Bronchus fibroblast of lung (primary cell): ENCODE results near the gene OLFML3. TPM values are rescaled to one million over a fixed set of nuclear protein-coding genes. Genes with fewer than 3 reads are reported as not detected.

ENCODE experiments used
- total RNA-seq: library from RNA; depleted of rRNA; stranded (reverse); fragments of >200 nt; gene quantifications from 2 replicates; pipeline ENCODE4 v1.2.3, GENCODE V29; 2015

Gene OLFML3, protein sequence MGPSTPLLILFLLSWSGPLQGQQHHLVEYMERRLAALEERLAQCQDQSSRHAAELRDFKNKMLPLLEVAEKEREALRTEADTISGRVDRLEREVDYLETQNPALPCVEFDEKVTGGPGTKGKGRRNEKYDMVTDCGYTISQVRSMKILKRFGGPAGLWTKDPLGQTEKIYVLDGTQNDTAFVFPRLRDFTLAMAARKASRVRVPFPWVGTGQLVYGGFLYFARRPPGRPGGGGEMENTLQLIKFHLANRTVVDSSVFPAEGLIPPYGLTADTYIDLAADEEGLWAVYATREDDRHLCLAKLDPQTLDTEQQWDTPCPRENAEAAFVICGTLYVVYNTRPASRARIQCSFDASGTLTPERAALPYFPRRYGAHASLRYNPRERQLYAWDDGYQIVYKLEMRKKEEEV
- 48.1 and 48.5 TPM in 2 replicates for total RNA-seq

DNA sequence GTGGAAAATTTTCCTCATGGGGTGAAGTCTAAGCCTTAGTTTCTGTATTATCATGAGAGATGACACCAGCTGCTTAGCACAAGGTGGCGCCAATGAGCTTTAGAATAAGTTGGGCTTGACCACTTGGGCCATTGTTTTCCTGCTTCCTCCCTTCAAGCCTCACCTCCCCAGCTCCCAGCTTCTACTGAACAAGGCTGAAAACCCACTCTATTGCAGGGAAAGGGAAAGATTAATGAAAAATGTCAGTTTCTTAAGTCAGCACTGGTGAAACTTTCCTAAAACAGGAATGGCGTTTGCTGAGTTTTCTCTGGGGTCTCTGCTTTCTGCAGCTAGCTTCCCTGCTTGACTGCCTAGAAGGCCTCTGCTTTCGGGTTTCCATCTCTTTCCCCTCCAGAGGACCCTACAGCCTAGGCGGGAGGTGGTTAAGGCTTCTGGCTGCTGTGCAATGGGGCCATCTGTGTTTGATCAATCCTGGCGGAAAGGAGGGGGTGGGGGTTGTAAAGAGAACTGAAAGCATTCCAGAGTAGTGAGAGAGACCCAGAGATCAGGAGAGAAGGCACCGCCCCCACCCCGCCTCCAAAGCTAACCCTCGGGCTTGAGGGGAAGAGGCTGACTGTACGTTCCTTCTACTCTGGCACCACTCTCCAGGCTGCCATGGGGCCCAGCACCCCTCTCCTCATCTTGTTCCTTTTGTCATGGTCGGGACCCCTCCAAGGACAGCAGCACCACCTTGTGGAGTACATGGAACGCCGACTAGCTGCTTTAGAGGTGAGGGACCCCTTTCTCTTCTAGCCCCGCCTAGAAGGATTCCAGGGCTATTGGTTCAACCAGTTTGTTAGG, at the start of gene OLFML3:
TSS of gene OLFML3 (plus strand) at position 612 of the 840 bp plus-strand sequence. CDS start at position 655, 43 bp downstream.

Other genes with a start within 250 kb of the OLFML3 start
- 22.7 and 24.8 TPM in 2 replicates for gene PHTF1, start 220.0 kb upstream of the OLFML3 start, total RNA-seq
- gene RSBN1, start 167.0 kb upstream of the OLFML3 start, total RNA-seq, result 5.6 and 7.4 TPM in 2 replicates
- gene PTPN22, start 107.8 kb upstream of the OLFML3 start, total RNA-seq, result 0.45 and 0.84 TPM in 2 replicates
- not detected in 2 replicates for gene BCL2L15, start 91.9 kb upstream of the OLFML3 start, total RNA-seq
- 16.5 and 19.7 TPM in 2 replicates for gene AP4B1, start 74.7 kb upstream of the OLFML3 start, total RNA-seq
- 8.6 and 11.3 TPM in 2 replicates for gene DCLRE1B, start 74.1 kb upstream of the OLFML3 start, total RNA-seq
- 13.1 and 13.4 TPM in 2 replicates for gene HIPK1, start 50.1 kb upstream of the OLFML3 start, total RNA-seq
- gene SYT6, start 174.4 kb downstream of the OLFML3 start, total RNA-seq, result not detected in 2 replicates